SK-N-SH (cell line): ENCODE results near the gene G6PD.
"Not testable (repeated sequence)": the region's sequence is repeated elsewhere in the genome, so short reads cannot be mapped to it uniquely, and the experiment has no call there.

Source experiments
- EP300 ChIP-seq, 2 experiments: IDR thresholded peaks; 2 replicates each; pipeline versions ENCODE4 v1.4.0 to v1.6.1; 2012; ENCODE audit warnings: borderline replicate concordance in 1 of 2, low read depth in 1 of 2, low read length in 1 of 2
- POLR2AphosphoS5 ChIP-seq: IDR thresholded peaks from 2 replicates; pipeline ENCODE4 v1.6.1; 2012; ENCODE audit warnings: low read depth, low read length
- RAD21 ChIP-seq: IDR thresholded peaks from 2 replicates; pipeline ENCODE4 v1.6.1; 2012; ENCODE audit warnings: mild to moderate bottlenecking, low read length
- RCOR1 ChIP-seq: fragments of 150-350 bp; IDR thresholded peaks from 2 replicates; pipeline ENCODE4 v1.6.1; 2017; ENCODE audit warnings: antibody characterized with exemption, low read length
- RFX5 ChIP-seq: IDR thresholded peaks from 2 replicates; pipeline ENCODE4 v1.6.1; 2012; ENCODE audit warnings: mild to moderate bottlenecking, improper control_type of control experiment, low read length
- TCF12 ChIP-seq: IDR thresholded peaks from 2 replicates; pipeline ENCODE4 v1.4.0; 2012
- TF ChIP-seq, protein P1 (sequence below): fragments of 200-600 bp; sonication (generic); IDR thresholded peaks from 2 replicates; pipeline ENCODE4 v1.6.1; 2017; ENCODE audit warnings: antibody characterized with exemption, mild to moderate bottlenecking, moderate library complexity
- TF ChIP-seq, protein P2 (sequence below): fragments of 150-350 bp; IDR thresholded peaks from 2 replicates; pipeline ENCODE4 v1.6.1; 2017; ENCODE audit warnings: antibody characterized with exemption, low read length, low read depth, borderline replicate concordance
- TF ChIP-seq, protein P3 (sequence below): fragments of 150-350 bp; IDR thresholded peaks from 2 replicates; pipeline ENCODE4 v1.6.1; 2016; ENCODE audit warnings: mild to moderate bottlenecking, low read depth, low read length
- TF ChIP-seq, protein P4 (sequence below): IDR thresholded peaks from 2 replicates; pipeline ENCODE4 v1.4.0; 2012; ENCODE audit warnings: low read depth, borderline replicate concordance
- TF ChIP-seq, protein P5 (sequence below): IDR thresholded peaks from 2 replicates; pipeline ENCODE4 v1.4.0; 2012; ENCODE audit warnings: low read depth

DNA sequence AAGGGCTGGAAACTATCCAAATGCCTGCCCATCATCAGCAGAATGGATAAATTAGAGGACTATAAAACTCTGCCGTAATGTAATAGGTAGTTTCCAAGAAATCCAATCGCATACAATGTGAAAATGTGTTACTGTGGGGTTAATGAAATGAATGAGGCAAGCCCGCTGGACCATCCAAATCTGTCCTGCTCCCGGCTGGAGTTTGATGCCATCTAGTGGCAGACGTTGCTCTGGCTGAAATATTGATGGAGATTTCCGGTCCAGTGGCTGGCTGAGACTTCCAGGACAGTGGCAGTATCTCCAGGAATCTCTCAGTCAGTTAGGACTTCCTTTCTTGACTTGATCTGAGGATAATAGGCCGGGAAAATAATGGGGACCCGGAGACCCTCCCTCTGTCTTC, 36.3 kb upstream of the G6PD start:
- TF ChIP-seq, protein P1, sequence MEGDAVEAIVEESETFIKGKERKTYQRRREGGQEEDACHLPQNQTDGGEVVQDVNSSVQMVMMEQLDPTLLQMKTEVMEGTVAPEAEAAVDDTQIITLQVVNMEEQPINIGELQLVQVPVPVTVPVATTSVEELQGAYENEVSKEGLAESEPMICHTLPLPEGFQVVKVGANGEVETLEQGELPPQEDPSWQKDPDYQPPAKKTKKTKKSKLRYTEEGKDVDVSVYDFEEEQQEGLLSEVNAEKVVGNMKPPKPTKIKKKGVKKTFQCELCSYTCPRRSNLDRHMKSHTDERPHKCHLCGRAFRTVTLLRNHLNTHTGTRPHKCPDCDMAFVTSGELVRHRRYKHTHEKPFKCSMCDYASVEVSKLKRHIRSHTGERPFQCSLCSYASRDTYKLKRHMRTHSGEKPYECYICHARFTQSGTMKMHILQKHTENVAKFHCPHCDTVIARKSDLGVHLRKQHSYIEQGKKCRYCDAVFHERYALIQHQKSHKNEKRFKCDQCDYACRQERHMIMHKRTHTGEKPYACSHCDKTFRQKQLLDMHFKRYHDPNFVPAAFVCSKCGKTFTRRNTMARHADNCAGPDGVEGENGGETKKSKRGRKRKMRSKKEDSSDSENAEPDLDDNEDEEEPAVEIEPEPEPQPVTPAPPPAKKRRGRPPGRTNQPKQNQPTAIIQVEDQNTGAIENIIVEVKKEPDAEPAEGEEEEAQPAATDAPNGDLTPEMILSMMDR: not testable (repeated sequence)
- TF ChIP-seq TCF12; POLR2AphosphoS5; RFX5; EP300 (IDR thresholded peaks at IDR 0.05; ENCODE audit: borderline replicate concordance in 1 of 2, low read depth in 1 of 2, low read length in 1 of 2); RCOR1; RAD21: not testable (repeated sequence)
- TF ChIP-seq, protein P2, sequence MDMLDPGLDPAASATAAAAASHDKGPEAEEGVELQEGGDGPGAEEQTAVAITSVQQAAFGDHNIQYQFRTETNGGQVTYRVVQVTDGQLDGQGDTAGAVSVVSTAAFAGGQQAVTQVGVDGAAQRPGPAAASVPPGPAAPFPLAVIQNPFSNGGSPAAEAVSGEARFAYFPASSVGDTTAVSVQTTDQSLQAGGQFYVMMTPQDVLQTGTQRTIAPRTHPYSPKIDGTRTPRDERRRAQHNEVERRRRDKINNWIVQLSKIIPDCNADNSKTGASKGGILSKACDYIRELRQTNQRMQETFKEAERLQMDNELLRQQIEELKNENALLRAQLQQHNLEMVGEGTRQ: not testable (repeated sequence)
- TF ChIP-seq, protein P3, sequence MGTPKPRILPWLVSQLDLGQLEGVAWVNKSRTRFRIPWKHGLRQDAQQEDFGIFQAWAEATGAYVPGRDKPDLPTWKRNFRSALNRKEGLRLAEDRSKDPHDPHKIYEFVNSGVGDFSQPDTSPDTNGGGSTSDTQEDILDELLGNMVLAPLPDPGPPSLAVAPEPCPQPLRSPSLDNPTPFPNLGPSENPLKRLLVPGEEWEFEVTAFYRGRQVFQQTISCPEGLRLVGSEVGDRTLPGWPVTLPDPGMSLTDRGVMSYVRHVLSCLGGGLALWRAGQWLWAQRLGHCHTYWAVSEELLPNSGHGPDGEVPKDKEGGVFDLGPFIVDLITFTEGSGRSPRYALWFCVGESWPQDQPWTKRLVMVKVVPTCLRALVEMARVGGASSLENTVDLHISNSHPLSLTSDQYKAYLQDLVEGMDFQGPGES: not testable (repeated sequence)
- TF ChIP-seq, protein P4, sequence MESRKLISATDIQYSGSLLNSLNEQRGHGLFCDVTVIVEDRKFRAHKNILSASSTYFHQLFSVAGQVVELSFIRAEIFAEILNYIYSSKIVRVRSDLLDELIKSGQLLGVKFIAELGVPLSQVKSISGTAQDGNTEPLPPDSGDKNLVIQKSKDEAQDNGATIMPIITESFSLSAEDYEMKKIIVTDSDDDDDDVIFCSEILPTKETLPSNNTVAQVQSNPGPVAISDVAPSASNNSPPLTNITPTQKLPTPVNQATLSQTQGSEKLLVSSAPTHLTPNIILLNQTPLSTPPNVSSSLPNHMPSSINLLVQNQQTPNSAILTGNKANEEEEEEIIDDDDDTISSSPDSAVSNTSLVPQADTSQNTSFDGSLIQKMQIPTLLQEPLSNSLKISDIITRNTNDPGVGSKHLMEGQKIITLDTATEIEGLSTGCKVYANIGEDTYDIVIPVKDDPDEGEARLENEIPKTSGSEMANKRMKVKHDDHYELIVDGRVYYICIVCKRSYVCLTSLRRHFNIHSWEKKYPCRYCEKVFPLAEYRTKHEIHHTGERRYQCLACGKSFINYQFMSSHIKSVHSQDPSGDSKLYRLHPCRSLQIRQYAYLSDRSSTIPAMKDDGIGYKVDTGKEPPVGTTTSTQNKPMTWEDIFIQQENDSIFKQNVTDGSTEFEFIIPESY: not testable (repeated sequence)
- TF ChIP-seq, protein P5, sequence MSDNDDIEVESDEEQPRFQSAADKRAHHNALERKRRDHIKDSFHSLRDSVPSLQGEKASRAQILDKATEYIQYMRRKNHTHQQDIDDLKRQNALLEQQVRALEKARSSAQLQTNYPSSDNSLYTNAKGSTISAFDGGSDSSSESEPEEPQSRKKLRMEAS: not testable (repeated sequence)
